ENCODE measurements around the gene APOM.

Gene APOM

DNA sequence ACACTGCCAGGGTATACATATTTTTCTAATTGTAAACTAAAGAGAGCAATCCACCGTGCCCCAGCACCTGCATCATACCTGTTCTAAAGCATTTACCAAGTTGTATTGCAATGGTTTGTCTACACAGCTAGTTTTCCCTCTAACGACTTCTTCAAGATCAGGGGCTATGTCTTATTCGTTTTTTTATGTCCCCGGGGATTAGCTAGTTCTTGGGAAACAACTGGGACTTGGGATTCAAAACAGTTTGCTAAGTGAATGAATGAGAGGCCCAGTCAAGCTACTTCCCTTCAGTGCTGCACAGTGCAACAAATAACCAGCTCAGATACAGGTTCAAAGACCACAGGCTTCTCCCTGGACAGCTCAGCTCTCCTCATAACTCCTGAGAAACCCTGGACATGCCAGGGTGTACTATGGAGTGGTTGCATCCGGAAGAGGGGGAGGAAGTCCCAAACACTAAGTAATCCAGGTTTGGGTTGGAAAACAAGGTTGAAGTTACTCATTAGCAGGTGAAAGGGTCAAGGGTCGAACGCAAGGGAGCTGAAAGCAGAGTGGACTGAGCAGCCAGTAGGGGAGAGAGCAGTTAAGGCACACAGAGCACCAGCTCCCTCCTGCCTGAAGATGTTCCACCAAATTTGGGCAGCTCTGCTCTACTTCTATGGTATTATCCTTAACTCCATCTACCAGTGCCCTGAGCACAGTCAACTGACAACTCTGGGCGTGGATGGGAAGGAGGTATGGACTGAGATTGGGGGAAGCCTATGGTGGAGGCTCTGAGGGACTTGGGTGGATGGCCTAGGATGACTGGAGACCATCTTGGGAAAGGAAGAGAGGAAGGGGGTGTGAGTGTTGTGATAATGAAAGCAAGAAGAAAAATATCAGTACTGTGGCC is at the start of gene APOM:
Gene APOM, plus strand, starts transcription at position 546 of the 889 bp plus-strand sequence. Its CDS starts 73 bp downstream, at position 619.
- no peak for DNase-seq (ENCODE audit: low read depth in 2 of 2)

- DNase-seq (ENCODE audit: low read depth in 2 of 2), result no peak
Observed at GRCh38 chr6:31607317-31607716, 48.4 kb upstream of the APOM start.

DNA sequence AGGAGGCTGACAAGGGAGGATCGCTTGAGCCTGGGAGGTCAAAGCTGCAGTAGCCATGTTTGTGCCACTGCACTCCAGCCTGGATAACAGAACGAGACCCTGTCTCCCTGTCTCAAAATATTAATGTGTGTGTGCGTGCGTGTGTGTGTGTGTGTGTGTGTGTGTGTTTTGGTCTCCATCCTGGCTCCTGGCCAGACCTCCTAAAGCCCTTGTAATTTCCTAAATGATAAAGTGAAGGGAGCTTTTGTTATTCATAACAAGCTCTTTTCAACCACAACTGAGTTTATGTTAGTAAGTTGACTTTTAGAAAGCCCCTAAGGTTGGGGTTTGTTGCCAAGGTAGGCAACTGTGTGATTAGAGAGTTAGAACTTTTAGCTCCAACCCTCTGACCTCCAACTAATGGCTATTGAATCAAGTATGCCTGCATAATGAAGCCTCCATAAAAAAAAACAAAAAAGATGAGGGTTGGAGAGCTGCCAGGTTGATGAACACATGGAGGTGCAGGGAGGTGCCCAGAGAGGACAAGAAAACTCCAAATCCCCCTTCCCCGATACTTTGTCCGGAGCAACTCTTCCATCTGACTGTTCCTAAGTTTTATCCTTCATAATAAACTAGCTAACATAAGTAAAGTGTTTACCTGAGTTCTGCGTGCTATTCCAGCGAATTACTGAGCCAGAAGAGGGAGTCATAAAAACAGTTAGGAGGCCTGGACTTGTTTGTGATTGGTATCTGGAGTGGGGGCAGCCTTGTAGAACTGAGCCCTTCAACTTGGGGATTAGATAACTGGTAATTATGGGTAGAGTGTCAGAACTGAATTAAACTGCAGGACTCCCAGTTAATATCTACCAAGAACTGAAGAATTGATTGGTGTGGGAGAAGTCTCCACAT is 45.9 kb upstream of the APOM start:
- no peak for DNase-seq (ENCODE audit: low read depth in 2 of 2)

DNA sequence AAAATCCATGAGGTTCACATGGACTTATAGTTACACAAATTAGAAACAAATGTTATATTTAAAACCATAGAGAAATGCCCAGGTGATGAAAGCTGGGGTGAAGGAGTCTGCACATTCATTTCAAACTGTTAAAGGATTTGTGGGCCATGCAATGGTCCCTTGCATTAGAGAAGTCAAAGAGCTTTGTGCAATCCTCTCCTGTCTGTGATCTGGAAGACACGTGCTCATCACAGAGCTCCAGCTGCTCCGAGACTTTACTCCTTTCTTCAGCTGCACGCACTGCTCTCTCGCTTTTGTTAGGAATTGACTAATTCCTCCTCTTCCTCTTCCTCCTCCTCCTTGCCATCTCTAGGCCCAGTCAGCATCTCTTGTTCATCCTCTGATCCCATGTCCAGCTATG is 44.7 kb upstream of the APOM start:
- DNase-seq (ENCODE audit: low read depth in 2 of 2), result no peak

GRCh38 chr6:31614075-31614619 is 41.5 kb upstream of the APOM start:
- DNase-seq (ENCODE audit: low read depth in 2 of 2), result no peak

DNA sequence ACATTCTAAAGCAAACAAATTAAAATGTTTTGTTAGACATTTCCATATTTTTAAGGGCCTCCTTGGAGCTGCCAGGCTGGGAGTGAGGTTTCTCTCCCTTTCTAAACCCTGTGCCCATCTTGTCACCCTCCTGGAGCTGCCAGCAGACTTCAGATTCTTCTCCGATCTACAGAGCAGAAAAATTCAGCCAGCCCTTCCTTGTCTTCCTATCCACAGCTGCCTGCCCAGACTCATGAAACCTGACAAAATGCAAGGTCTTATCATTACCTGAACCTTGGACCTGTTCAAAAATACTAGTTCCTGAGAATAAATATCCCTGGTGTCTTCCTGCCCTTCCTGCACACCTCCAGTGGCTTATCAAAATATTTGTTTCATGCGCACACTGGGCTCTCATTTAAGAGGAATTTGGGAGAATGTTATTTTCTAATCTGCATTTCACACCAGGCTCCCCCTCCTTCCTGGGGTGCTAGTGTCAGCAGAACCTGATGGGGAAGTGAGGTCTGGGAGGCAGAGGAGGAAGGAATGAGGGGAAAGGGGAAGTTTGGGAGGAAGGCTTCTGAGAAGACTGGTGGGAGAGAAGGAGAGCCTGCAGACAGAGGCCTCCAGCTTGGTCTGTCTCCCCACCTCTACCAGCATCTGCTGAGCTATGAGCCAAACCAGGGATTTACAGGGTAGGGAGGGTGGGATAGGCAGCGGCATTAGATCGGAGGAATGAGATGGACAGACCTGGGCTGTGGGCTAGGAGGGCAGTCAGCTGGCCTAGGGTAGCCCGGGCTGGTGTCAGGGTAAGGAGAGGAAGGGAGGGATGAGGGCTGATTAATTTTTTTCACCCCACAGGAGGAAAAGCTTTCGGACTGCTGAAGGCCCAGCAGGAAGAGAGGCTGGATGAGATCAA is 40.8 kb upstream of the APOM start, which contains the start of gene AIF1:
Gene AIF1, plus strand, starts transcription at position 551 of the 895 bp plus-strand sequence. Its CDS starts 96 bp downstream, at position 647.
- DNase-seq (ENCODE audit: low read depth in 2 of 2), result no peak

DNA sequence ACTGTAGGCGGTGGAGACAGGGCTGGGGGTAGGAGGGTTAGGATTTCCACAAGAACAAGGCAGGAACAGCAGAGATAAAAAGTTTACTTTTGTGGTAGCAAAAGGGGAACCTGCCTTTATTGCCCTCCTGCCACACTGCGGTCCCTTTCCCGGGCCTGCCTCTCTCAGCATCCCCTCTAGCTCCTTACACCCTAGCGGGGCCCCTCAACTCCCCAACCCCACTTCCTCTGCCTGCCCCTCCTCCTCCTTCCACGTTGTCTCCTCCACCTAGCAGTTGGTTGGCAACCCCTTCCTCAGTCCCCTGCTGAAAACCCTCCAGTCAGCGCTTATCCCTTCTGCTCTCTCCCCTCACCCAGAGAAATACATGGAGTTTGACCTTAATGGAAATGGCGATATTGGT is 39.9 kb upstream of the APOM start:
- DNase-seq (ENCODE audit: low read depth in 2 of 2), result peak in 1 of 2 experiments; percentile 29

DNA sequence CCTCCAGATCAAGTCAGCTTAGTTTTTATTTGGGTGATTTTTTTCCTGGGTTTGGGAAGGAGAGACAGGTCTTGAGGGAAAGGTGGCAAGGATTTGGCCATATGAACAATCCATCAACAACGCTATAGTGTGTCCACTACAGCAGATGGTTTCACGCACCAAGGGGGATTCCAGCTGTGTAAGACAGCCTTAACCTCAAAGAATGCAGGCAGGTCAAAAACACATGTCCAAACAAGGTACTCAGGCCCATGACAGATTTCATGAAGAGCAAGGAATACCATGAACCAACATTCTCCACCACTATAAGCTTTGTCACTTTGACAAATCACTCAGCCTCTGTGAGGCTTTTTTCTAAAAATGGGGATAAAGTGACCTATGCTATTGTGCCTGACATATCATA is 38.7 kb upstream of the APOM start:
- DNase-seq (ENCODE audit: low read depth in 2 of 2), result no peak

GRCh38 chr6:31619805-31620585 is 35.7 kb upstream of the APOM start:
- DNase-seq (ENCODE audit: low read depth in 2 of 2), result peak; percentile 92 to 95

GRCh38 chr6:31620586-31621319 is 34.9 kb upstream of the APOM start, which contains the start of gene PRRC2A:
Gene PRRC2A (plus strand): TSS chr6:31620715. CDS start chr6:31622790, 2,075 bp downstream.
- DNase-seq (ENCODE audit: low read depth in 2 of 2), result peak in 1 of 2 experiments; percentile 96

GRCh38 chr6:31621320-31621939 is 34.3 kb upstream of the APOM start:
- no peak for DNase-seq (ENCODE audit: low read depth in 2 of 2)

- no peak for DNase-seq (ENCODE audit: low read depth in 2 of 2)
Observed at GRCh38 chr6:31621991-31622390, 33.7 kb upstream of the APOM start.

DNA sequence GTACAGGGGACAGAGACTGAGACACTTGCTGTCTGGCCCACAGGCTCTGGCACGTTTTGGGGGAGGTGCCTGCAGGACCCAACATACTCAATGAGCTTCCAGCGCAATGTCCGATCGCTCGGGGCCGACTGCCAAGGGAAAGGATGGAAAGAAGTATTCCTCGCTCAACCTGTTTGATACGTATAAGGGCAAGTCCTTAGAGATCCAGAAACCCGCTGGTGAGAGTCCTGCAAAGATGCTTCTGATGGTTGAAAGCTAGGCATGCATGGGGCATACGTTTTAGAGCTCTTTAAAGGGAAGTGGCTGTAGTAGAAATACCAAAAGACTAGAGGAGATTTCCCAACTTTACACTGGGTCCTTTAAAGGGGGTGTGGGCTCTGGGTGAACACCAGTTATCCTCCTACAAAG is 33.0 kb upstream of the APOM start:
- DNase-seq (ENCODE audit: low read depth in 2 of 2), result no peak

- DNase-seq (ENCODE audit: low read depth in 2 of 2), result no peak
Observed at GRCh38 chr6:31624070-31624469, 31.6 kb upstream of the APOM start.

- no peak for DNase-seq (ENCODE audit: low read depth in 2 of 2)
Observed at GRCh38 chr6:31626952-31627351, 28.7 kb upstream of the APOM start.

GRCh38 chr6:31627690-31628287 is 27.9 kb upstream of the APOM start:
- DNase-seq (ENCODE audit: low read depth in 2 of 2), result no peak

GRCh38 chr6:31629014-31629413 is 26.7 kb upstream of the APOM start:
- DNase-seq (ENCODE audit: low read depth in 2 of 2), result no peak

DNA sequence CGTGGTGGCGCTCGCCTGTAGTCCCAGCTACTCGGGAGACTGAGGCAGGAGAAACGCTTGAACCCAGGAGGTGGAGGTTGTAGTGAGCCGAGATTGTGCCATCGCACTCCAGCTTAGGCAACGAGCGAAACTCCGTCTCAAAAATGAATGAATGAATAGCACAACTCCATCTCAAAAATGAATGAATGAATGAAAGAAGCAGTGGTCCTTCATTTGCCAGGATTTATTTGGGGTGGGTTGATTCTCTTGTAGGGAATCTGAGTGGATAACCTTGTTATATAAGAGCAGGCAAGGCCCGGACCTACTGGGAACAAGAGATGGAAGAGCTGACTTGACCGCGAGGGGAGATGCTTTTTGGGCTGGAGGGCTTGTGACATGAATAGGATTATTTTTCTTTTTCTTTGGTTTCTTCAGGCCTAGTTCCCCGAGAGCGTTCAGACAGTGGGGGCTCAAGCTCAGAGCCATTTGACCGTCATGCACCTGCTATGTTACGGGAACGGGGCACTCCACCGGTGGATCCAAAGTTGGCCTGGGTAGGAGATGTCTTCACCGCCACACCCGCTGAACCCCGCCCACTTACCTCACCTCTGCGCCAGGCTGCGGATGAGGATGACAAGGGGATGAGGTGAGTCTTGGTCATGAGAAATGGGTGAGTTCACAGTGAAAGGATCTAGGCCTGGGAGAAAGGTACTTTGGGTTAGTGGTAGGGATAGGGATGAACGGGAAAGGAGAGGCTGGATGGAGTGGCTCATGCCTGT is 25.3 kb upstream of the APOM start:
- DNase-seq (ENCODE audit: low read depth in 2 of 2), result no peak
